MM.1S (cell line): Measurements from ENCODE around the gene CPNE7.

Experiments
- EZH2phosphoT487 ChIP-seq: fragments of 300-600 bp; sonication (generic); IDR thresholded peaks from 2 replicates; pipeline ENCODE4 v1.6.1; 2018; ENCODE audit warnings: antibody characterized with exemption, low read length
- TF ChIP-seq, protein P1 (sequence below): fragments of 300-600 bp; sonication (generic); IDR thresholded peaks from 2 replicates; pipeline ENCODE4 v1.5.1; 2016; ENCODE audit warnings: antibody characterized with exemption, low read length, mixed read lengths

DNA sequence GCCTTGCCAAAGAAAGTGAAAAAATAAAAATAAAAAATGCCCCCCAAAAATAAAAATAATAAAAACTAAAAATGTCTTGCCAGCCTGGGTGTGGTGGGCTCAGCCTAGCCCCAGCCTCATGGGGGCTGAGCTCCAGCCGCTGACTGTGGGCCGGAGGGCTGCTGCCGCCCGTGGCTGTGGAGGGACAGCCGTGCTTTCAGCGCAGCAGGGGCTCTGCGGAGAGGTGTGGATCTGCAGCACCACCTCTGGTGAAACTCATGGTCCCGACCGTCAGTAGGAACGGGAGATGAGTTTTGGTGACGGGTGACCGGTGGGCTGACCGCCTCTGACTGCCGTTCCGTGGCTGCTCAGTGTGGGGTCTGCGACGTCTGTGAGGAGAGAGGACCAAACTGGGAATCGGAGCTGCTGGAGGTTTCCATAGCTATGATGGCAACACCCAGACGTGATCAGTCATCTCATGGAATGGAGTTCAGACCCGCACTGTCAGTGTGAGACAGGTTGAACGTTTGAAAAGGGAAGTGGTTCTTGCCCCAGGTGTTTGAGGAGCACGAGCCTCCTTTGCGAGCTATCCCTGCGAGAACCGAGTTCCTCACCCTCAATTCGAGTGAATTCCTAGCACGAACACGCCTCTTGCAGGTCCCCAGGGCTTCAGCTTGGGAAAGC is 27.1 kb upstream of the CPNE7 start:
- TF ChIP-seq, protein P1, sequence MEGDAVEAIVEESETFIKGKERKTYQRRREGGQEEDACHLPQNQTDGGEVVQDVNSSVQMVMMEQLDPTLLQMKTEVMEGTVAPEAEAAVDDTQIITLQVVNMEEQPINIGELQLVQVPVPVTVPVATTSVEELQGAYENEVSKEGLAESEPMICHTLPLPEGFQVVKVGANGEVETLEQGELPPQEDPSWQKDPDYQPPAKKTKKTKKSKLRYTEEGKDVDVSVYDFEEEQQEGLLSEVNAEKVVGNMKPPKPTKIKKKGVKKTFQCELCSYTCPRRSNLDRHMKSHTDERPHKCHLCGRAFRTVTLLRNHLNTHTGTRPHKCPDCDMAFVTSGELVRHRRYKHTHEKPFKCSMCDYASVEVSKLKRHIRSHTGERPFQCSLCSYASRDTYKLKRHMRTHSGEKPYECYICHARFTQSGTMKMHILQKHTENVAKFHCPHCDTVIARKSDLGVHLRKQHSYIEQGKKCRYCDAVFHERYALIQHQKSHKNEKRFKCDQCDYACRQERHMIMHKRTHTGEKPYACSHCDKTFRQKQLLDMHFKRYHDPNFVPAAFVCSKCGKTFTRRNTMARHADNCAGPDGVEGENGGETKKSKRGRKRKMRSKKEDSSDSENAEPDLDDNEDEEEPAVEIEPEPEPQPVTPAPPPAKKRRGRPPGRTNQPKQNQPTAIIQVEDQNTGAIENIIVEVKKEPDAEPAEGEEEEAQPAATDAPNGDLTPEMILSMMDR = no peak
- TF ChIP-seq EZH2phosphoT487 = no peak
